H1 (cell line): ENCODE measurements around the gene PHEX. TPM values are rescaled to one million over a fixed set of nuclear protein-coding genes. Genes with fewer than 3 reads are reported as not detected.

Experiments
- CTCF ChIA-PET: fragments of 300-600 bp; sonication (Branson Sonifier 250); formaldehyde crosslinking; loops from one replicate; lab custom pipeline; 2021; ENCODE audit not compliant: partially characterized antibody; lab: Charles Lee
- POLR2A ChIA-PET: fragments of 300-600 bp; sonication (Branson Sonifier 250); formaldehyde crosslinking; loops from one replicate; lab custom pipeline; 2021; ENCODE audit warnings: inconsistent platforms; ENCODE audit not compliant: partially characterized antibody; lab: Charles Lee
- DNase-seq, 2 experiments: peaks; one replicate each; pipeline versions ENCODE4 v3.0.0 to v3.0.0-alpha.2; 2010 to 2022; ENCODE audit warnings: low spot score in 2 of 2, low read depth in 1 of 2, mixed read lengths in 1 of 2
- FAIRE-seq: peaks from 2 replicates; lab custom pipeline; 2011; peaks lifted over from hg19 to GRCh38; lab: Jason Lieb, UNC
- H2AFZ ChIP-seq: 2 replicates; pipeline ENCODE4 v1.8.1; 2012; ENCODE audit warnings: low read length, inconsistent platforms
- H2AK5ac ChIP-seq: 2 replicates; pipeline ENCODE4 v1.6.1; 2013; ENCODE audit warnings: low read depth, low read length
- H2BK120ac ChIP-seq: replicated peaks from 2 replicates; pipeline ENCODE3; 2013; ENCODE audit warnings: low read depth, low read length, inconsistent platforms
- H2BK12ac ChIP-seq: 2 replicates; pipeline ENCODE4 v1.6.1; 2013; ENCODE audit warnings: low read depth, low read length
- H2BK15ac ChIP-seq: 2 replicates; pipeline ENCODE4 v1.6.1; 2013; ENCODE audit warnings: low read length
- H2BK20ac ChIP-seq: 2 replicates; pipeline ENCODE4 v1.6.1; 2013; ENCODE audit warnings: low read length
- H2BK5ac ChIP-seq: 2 replicates; pipeline ENCODE4 v1.6.1; 2013; ENCODE audit warnings: low read depth, low read length
- H3K14ac ChIP-seq: 2 replicates; pipeline ENCODE4 v1.6.1; 2013; ENCODE audit warnings: inconsistent platforms; ENCODE audit not compliant: insufficient read length
- H3K18ac ChIP-seq: 2 replicates; pipeline ENCODE4 v1.6.1; 2013; ENCODE audit warnings: low read length; ENCODE audit errors: extremely low read depth
- H3K23ac ChIP-seq: 2 replicates; pipeline ENCODE4 v1.6.1; 2013; ENCODE audit warnings: inconsistent platforms; ENCODE audit not compliant: insufficient read length
- H3K23me2 ChIP-seq: 2 replicates; pipeline ENCODE4 v1.6.1; 2013; ENCODE audit warnings: low read depth, low read length
- H3K27ac ChIP-seq: 2 replicates; pipeline ENCODE4 v1.6.1; 2011; ENCODE audit warnings: low read depth, low read length, inconsistent platforms
- H3K27me3 ChIP-seq, 4 experiments: replicated peaks in 1 of 4; 1 replicate in 1 of 4; 2 replicates in 3 of 4; pipeline versions ENCODE4 v1.6.1 to v1.8.1; 2011 to 2013; ENCODE audit warnings: low read length in 3 of 4, mild to moderate bottlenecking in 3 of 4, inconsistent platforms in 2 of 4, mixed read lengths in 2 of 4, moderate library complexity in 1 of 4; ENCODE audit not compliant: control insufficient read depth in 3 of 4, insufficient read depth in 3 of 4; ENCODE audit errors: extremely low read depth in 1 of 4
- H3K36me3 ChIP-seq, 4 experiments: 2 replicates each; pipeline versions ENCODE4 v1.6.1 to v1.8.1; 2011 to 2013; ENCODE audit warnings: mild to moderate bottlenecking in 4 of 4, low read length in 3 of 4, moderate library complexity in 2 of 4, control low read depth in 1 of 4, inconsistent platforms in 1 of 4; ENCODE audit not compliant: insufficient read depth in 4 of 4, control insufficient read depth in 2 of 4
- H3K4ac ChIP-seq: replicated peaks from 2 replicates; pipeline ENCODE3; 2013; ENCODE audit warnings: low read length, low read depth, mixed read lengths, inconsistent platforms; ENCODE audit not compliant: insufficient read length
- H3K4me1 ChIP-seq, 4 experiments: replicated peaks in 1 of 4; 1 replicate in 1 of 4; 2 replicates in 3 of 4; pipeline versions ENCODE4 v1.6.1 to v1.8.1; 2011 to 2013; ENCODE audit warnings: low read length in 3 of 4, inconsistent platforms in 2 of 4, mixed read lengths in 1 of 4; ENCODE audit not compliant: insufficient read depth in 4 of 4, control insufficient read depth in 3 of 4
- H3K4me2 ChIP-seq, 2 experiments: 2 replicates each; pipeline versions ENCODE4 v1.6.1 to v1.8.1; 2011 to 2013; ENCODE audit warnings: low read depth in 2 of 2, low read length in 2 of 2, control low read depth in 1 of 2, inconsistent platforms in 1 of 2, mild to moderate bottlenecking in 1 of 2; ENCODE audit not compliant: insufficient read depth in 1 of 2
- H3K4me3 ChIP-seq, 4 experiments: fragments of 200-600, 300-600 bp in 1 of 4; sonication (generic), shearing (Covaris generic), sonication (Bioruptor Twin) in 1 of 4; 2 replicates each; pipeline versions ENCODE4 v1.5.1 to v1.8.1; 2011 to 2016; ENCODE audit warnings: low read length in 4 of 4, low read depth in 3 of 4, control low read depth in 2 of 4, inconsistent platforms in 2 of 4, mild to moderate bottlenecking in 2 of 4, mixed read lengths in 1 of 4, moderate library complexity in 1 of 4; ENCODE audit not compliant: insufficient read depth in 2 of 4; ENCODE audit errors: extremely low read depth in 1 of 4
- H3K56ac ChIP-seq: replicated peaks from 2 replicates; pipeline ENCODE3; 2013; ENCODE audit warnings: low read depth, mild to moderate bottlenecking, mixed read lengths, low read length, inconsistent platforms; ENCODE audit not compliant: insufficient read length
- H3K79me1 ChIP-seq: 2 replicates; pipeline ENCODE4 v1.6.1; 2013; ENCODE audit warnings: low read depth, low read length, control low read depth
- H3K79me2 ChIP-seq, 2 experiments: 2 replicates each; pipeline versions ENCODE4 v1.6.1 to v1.8.1; 2012 to 2013; ENCODE audit warnings: low read length in 2 of 2, mild to moderate bottlenecking in 2 of 2, inconsistent platforms in 1 of 2; ENCODE audit not compliant: insufficient read depth in 2 of 2, control insufficient read depth in 1 of 2
- H3K9ac ChIP-seq, 4 experiments: replicated peaks in 1 of 4; 1 replicate in 1 of 4; 2 replicates in 3 of 4; pipeline versions ENCODE4 v1.6.1 to v1.8.1; 2011 to 2013; ENCODE audit warnings: low read depth in 3 of 4, low read length in 3 of 4, control low read depth in 2 of 4, mild to moderate bottlenecking in 2 of 4, moderate library complexity in 2 of 4, inconsistent platforms in 1 of 4; ENCODE audit errors: extremely low read depth in 1 of 4
- H3K9me3 ChIP-seq, 2 experiments: 2 replicates each; pipeline versions ENCODE4 v1.6.1 to v1.8.1; 2012 to 2013; ENCODE audit warnings: mild to moderate bottlenecking in 2 of 2, moderate library complexity in 2 of 2, control low read depth in 1 of 2, inconsistent platforms in 1 of 2, low read depth in 1 of 2, low read length in 1 of 2, mixed read lengths in 1 of 2; ENCODE audit not compliant: insufficient read depth in 2 of 2
- H4K20me1 ChIP-seq, 2 experiments: replicated peaks in 1 of 2; 2 replicates each; pipeline versions ENCODE3 to v1.8.1; 2011 to 2013; ENCODE audit warnings: inconsistent platforms in 2 of 2, low read length in 2 of 2, mild to moderate bottlenecking in 1 of 2; ENCODE audit not compliant: insufficient read depth in 2 of 2, control insufficient read depth in 1 of 2
- H4K5ac ChIP-seq: 2 replicates; pipeline ENCODE4 v1.6.1; 2013; ENCODE audit warnings: low read length, low read depth, mixed read lengths, inconsistent platforms; ENCODE audit not compliant: insufficient read length
- H4K8ac ChIP-seq: 2 replicates; pipeline ENCODE4 v1.8.0; 2013; ENCODE audit warnings: mild to moderate bottlenecking, moderate library complexity, low read length, inconsistent platforms; ENCODE audit not compliant: insufficient read depth; ENCODE audit errors: extremely low read depth
- H4K91ac ChIP-seq: replicated peaks from 2 replicates; pipeline ENCODE3; 2013; ENCODE audit warnings: low read length, mixed read lengths, inconsistent platforms; ENCODE audit not compliant: insufficient read length
- ATF2 ChIP-seq: IDR thresholded peaks from 2 replicates; pipeline ENCODE4 v1.6.1; 2012; ENCODE audit warnings: low read length, inconsistent platforms
- E2F6 ChIP-seq: IDR thresholded peaks from 2 replicates; pipeline ENCODE4 v1.6.1; 2012; ENCODE audit warnings: inconsistent platforms
- EZH2 ChIP-seq: fragments of 200-600 bp; sonication (generic); IDR thresholded peaks from 2 replicates; pipeline ENCODE4 v1.7.1; 2012; ENCODE audit warnings: low read depth, mild to moderate bottlenecking, moderate library complexity, low read length, inconsistent platforms; ENCODE audit not compliant: severe bottlenecking
- JUN ChIP-seq: IDR thresholded peaks from 2 replicates; pipeline ENCODE4 v1.6.1; 2011; ENCODE audit warnings: low read depth, mild to moderate bottlenecking, improper control_type of control experiment, low read length
- JUND ChIP-seq: IDR thresholded peaks from 2 replicates; pipeline ENCODE4 v1.6.1; 2011; ENCODE audit warnings: mild to moderate bottlenecking, improper control_type of control experiment, low read length
- MAX ChIP-seq: IDR thresholded peaks from 2 replicates; pipeline ENCODE4 v1.6.1; 2012; ENCODE audit warnings: inconsistent platforms
- PHF8 ChIP-seq: fragments of 200-600 bp; sonication (generic); conservative IDR thresholded peaks from 2 replicates; pipeline ENCODE4 v1.7.1; 2012; ENCODE audit warnings: low read depth, mild to moderate bottlenecking, inconsistent platforms, low read length, moderate library complexity
- SIN3A ChIP-seq, 2 experiments: IDR thresholded peaks in 1 of 2; conservative IDR thresholded peaks in 1 of 2; 2 replicates each; pipeline ENCODE4 v1.6.1; 2011 to 2012; ENCODE audit warnings: low read length in 2 of 2, improper control_type of control experiment in 1 of 2, low read depth in 1 of 2, mild to moderate bottlenecking in 1 of 2
- TBP ChIP-seq: IDR thresholded peaks from 2 replicates; pipeline ENCODE4 v1.6.1; 2011; ENCODE audit warnings: low read depth, low read length, improper control_type of control experiment
- WGBS, 2 experiments: shearing (Covaris generic) in 1 of 2; methylation state at CpG; one replicate each; pipeline versions ENCODE4 v1.1.6 to v1.1.7; 2013 to 2015; ENCODE audit warnings: low lambda C conversion rate in 2 of 2, mixed read lengths in 2 of 2, inconsistent platforms in 1 of 2, low coverage in 1 of 2, missing lambda C conversion rate in 1 of 2; ENCODE audit not compliant: insufficient replicate concordance in 2 of 2, insufficient coverage in 1 of 2, insufficient read length in 1 of 2; ENCODE audit errors: extremely low coverage in 1 of 2, missing lambda C conversion rate in 1 of 2; 5-methylcytosine and 5-hydroxymethylcytosine counted together
- polyA plus RNA-seq, 7 experiments: library from polyadenylated mRNA; depleted of rRNA in 3 of 7; stranded (reverse) in 5 of 7; unstranded in 2 of 7; fragments of >200 nt in 5 of 7; fragments of 200-250 nt in 2 of 7; gene quantifications; 1 replicate in 5 of 7; 2 replicates in 1 of 7; 4 replicates in 1 of 7; pipeline versions ENCODE4 v1.2.1 to v1.2.3, GENCODE V29; 2011 to 2013; ENCODE audit warnings: missing spikeins in 2 of 7, mixed read lengths in 2 of 7
- total RNA-seq: library from RNA; stranded (reverse); fragmentation: NEBNext Ultra II Directional; extraction: Animal tissue kit (Norgen Biotek cat#: 25700); gene quantifications from 2 replicates; pipeline ENCODE4 v1.2.1, GENCODE V29; 2021

PHEX gene
- total and polyA plus RNA-seq, 2 of the 8 experiments (the other 6 are each of a cell fraction or from before 2014, with no cell fraction given), result 0.03 to 0.11 TPM

GRCh38 chrX:22116605-22117546 is 84.8 kb downstream of the PHEX start:
- no peak overlapping the region for H4K5ac ChIP-seq
- ChIA-PET POLR2A (no interaction called here), CTCF (no interaction called here)
- H2BK5ac ChIP-seq, result no peak overlapping the region
- no peak overlapping the region for H3K27ac ChIP-seq
- no peak overlapping the region for H3K18ac ChIP-seq
- H3K4me2 ChIP-seq, result no peak overlapping the region
- H3K56ac ChIP-seq, result no peak overlapping the region
- no peaks in the 10 kb centered on the region for H3K9me3 ChIP-seq
- no peak overlapping the region for H2BK20ac ChIP-seq
- no peaks in the 10 kb centered on the region for H4K20me1 ChIP-seq
- FAIRE-seq, result no peak
- no peak overlapping the region for H2BK12ac ChIP-seq
- no peak overlapping the region for H2AK5ac ChIP-seq
- H3K23me2 ChIP-seq, result no peaks in the 10 kb centered on the region
- H3K4me3 ChIP-seq, result no peak overlapping the region
- DNase-seq, result no peak
- H3K27me3 ChIP-seq, result no peaks in the 10 kb centered on the region
- H2BK120ac ChIP-seq, result no peak overlapping the region
- no peak overlapping the region for H4K91ac ChIP-seq
- no peaks in the 10 kb centered on the region for H3K79me1 ChIP-seq
- no peak overlapping the region for H3K23ac ChIP-seq
- no peaks in the 10 kb centered on the region for H3K36me3 ChIP-seq
- no peak overlapping the region for H3K14ac ChIP-seq
- H3K79me2 ChIP-seq, result no peaks in the 10 kb centered on the region
- no peak overlapping the region for H3K4ac ChIP-seq
- H2AFZ ChIP-seq, result no peak overlapping the region
- peaks cover 0 to 4% (median 1%) of the 10 kb centered on the region in 4 experiments; a peak in 3 of 7 replicates for H3K4me1 ChIP-seq
- no peak overlapping the region for H2BK15ac ChIP-seq
- H4K8ac ChIP-seq, result no peak overlapping the region
- TF ChIP-seq SIN3A (conservative IDR thresholded peaks at IDR 0.05 in 1 of 2, IDR thresholded peaks at IDR 0.05 in 1 of 2; ENCODE audit: low read depth in 1 of 2, low read length in 2 of 2) (no peak), JUN (no peak), MAX (no peak), E2F6 (no peak), ATF2 (no peak), EZH2 (no peak), JUND (no peak), TBP (no peak), PHF8 (no peak)
- TF ChIP-seq, all 59 proteins: peak for 0
- 85% methylated on average over 7 of the region's 7 CpGs; no CpG with 5 or more reads in 1 of the 2 experiments for WGBS, 2 experiments
- H3K9ac ChIP-seq, result no peak overlapping the region
